ENCODE results near the gene MICOS13.
"Not testable (repeated sequence)": the region's sequence is repeated elsewhere in the genome, so short reads cannot be mapped to it uniquely, and the experiment has no call there.

The MICOS13 gene, protein sequence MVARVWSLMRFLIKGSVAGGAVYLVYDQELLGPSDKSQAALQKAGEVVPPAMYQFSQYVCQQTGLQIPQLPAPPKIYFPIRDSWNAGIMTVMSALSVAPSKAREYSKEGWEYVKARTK

DNA sequence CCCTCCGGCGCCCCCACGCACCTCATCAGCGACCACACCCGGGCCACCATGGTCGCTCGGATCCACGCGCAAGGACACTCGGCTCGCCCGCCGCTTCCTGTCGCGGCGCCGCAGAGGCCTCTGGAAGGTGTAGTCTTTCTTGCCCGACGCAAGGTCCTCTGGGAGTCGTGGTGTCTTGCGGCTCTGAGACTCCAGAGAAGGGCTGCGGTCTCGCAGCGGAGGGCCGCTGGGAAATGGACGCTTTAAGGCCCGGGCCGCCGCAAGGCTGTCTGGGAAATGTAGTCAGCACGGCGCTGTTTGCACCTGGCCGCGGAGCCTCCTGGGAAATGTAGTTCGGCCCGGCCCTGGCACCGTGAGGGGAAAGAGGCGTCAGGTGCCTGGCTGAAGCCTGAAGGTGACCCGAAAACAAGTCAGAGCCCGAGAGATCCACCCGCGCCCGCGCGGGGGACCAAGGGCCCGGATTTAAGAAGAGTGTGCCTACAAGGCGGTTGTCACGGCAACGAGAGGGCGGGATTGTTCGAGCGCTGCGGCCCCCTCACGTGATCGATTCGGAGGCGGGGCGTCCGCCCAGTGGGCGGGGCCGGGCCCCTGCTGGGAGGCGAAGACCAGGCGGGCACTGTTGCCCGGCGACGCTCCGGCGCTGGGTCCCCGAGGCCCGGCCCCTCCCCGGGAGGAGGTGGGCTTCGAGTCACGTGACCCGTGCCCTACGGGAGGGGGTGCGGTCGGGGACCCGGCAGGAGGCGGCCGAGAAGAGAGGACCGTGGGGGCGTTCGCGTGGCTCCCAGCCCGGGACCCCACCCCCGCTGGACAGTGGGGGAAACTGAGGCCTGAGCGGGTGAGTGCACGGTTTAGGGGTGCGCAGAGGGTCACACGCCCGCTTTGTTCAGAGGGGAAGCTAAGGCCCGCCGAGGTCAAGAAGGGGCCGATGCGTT, at the start of gene MICOS13, which contains the start of gene HSD11B1L:
Gene MICOS13, minus strand, starts transcription at position 80 of the 932 bp plus-strand sequence. Its CDS starts 30 bp downstream, at position 50.
Gene HSD11B1L, plus strand, starts transcription at position 591 of the 932 bp plus-strand sequence. CDS start 3,806 bp downstream, outside the sequence.
- DNase-seq: peak; percentile 99

DNA sequence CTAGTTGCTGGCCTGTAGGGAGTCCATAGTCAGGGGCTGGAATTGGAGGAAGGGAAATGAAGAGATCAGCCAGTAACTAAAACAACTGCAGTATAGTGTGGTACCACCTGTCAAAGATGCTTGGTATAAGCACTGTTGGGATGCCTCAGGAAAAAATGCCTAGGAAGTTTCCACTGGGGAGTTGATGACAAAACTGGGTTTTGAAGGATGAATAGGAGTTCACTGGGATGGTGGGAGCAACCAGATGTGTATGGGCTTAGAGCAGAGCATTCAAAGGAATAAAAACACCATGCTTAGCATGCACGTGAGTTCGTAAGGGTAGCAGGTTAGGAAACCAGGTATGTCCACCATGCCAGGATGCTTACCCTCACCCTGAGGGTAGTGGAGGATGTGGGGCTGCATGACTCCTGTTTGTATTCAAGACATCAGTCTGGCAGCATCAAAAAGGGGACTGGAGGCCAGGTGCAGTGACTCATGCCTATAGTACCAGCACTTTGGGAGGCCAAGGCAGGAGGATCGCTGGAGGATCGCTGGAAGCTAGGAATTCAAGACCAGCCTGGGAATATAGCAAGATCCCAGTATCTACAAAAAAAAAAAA, 47.2 kb upstream of the MICOS13 start:
- DNase-seq: no peak

DNA sequence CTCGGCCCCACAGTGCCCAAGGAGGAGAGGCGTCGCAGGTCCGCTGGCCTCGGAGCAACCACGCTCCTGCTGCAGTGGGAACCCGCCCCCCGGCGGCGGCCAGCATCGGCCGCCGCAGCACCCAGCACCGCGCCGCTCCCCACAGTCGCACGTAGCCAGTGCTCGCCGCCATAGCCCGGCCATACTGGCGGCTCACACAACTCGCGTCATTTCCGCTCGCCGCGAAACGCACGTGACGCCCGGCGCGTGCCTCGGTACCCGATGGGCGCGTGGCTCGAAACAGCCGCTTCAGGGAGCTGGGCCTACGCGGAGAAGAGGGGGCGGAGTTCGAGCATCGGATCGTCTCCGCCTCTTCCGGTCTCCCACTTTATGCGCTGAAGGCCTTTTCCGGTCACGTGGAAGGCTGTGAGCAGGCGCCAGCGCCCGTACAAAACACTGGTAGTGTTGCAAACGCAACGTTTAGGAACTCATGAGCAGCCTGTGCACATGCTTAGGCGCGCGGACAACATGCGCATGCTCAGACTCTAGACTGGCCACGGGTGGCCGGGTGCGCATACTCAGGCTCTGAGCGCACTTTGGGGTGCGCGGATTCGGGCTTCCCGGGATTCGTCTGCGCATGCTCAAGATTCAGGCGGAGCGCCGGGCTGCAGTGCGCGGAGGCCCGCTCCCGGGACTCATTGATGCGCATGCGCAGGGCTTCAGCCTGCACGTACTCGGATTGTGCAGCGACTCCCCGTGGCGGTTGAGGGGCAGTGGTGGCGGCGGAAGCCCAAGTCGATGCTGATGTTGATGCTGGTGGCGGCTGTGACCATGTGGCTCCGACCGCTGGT, 39.9 kb upstream of the MICOS13 start, which contains the start of the genes CATSPERD and LONP1:
Gene CATSPERD, plus strand, starts transcription at position 677 of the 830 bp plus-strand sequence. Its CDS starts 101 bp downstream, at position 778.
Gene LONP1, minus strand, starts transcription at position 186 of the 830 bp plus-strand sequence. Its CDS starts 14 bp downstream, at position 172.
- DNase-seq: peak; percentile 99

GRCh38 chr19:5719274-5719960, 39.1 kb upstream of the MICOS13 start:
- DNase-seq: no peak

DNA sequence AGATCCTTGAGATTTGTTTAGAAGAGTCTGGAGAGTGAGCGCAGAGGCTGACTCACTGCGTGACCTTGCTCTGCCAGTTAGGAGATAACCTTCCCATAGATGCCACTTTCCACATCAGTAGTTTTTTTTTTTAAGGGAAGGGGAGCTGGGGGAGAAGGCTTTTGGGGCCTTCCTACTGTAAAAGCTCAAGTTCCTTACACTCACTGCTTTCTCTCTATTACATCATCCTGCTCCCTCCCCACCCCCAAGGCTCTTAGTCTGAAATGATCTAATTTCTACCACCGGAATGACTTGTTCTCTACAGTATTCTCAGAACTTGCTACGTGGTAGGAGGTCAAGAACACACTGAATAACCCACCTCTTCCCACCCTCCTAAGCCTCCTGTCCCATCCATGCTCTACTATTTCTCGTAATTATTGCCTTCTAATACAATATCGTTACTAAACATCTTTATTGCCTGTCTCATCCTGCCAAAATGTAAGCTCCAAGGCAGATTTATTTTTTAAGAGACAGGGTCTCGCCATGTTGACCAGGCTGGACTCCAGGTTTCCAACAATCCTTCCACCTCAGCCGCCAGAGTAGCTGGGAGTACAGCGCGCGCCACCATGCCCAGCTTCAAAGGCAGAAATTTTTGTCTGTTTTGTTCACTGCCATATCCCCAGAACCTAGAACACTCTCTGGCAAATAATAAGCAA, 38.4 kb upstream of the MICOS13 start:
- DNase-seq: no peak

- DNase-seq: no peak
These were observed 37.8 kb upstream of the MICOS13 start for GRCh38 chr19:5718037-5718578.

- DNase-seq: no peak
These were observed 37.1 kb upstream of the MICOS13 start for GRCh38 chr19:5717215-5717935.

GRCh38 chr19:5714816-5715215, 34.5 kb upstream of the MICOS13 start:
- no peak for DNase-seq

GRCh38 chr19:5713228-5713627, 32.9 kb upstream of the MICOS13 start:
- DNase-seq: no peak

DNA sequence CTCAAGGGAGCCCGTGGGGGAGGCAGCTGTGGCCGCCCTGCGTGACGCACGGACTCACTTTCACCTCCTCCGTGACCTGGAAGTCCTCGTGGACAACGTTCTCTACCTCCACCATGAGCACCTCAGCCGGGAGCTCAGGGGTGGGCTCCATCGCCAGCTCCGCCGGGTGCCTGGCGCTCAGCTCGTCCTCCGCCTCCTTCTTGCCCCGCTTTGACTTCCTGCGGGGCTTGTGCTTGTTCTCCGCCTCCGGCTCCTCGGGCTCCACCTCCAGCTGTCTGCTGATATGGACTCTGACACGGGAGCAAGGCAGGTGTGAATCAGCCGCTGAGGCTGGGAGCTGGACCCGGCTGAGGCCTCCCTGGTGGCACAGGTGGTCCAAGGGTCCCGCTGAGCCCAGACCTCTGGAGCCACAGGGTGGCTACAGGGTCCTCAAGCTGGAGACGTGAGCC, 31.4 kb upstream of the MICOS13 start:
- no peak for DNase-seq

GRCh38 chr19:5711025-5711424, 30.7 kb upstream of the MICOS13 start:
- DNase-seq: no peak

DNA sequence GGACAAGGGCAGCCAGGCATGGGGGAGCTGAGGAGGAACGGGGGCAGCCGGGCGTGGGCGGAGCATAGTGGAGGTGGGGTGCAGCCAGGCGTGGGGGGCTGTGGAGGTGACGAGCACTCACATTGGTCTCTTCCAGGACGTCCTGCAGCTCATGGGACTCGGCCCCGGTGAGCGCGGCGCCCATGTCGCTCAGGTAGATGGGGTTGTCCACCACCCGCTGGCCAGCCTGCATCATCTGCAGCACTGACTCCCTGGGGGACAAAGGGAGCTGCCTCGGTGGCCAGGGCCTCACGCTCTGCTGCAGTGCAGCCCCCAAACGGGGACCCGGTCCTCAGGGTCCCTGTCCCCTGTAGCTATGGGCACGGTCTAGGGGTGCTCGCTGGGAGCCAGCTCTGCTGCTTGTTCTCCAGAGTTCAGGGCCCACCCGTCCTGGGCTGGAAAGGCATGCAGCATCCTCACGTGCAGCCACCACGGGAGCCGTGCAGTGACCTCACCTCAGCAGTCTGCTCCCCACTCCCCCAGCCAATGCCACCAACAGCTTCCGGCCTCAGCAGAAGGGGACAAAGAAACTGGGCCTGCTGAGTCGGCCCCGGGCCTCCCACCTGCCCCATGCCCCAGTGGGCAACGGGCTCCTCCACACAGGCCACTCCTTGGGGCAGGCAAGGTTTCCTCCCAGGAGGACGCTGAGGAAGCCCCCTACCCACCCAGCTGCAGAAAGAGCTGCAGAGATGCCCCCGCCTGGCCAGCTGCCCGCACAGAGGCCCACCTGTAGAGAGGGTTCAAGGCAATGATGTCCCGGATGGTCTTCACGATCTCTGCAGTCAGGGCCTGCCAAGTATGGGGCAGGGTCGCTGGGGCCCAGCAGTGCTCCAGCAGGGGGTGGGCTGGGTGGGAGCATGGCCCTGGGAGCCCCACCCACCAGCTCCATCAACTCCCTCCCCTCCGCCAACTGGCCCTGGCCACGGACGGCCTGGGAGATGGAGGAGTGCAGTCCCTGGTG, 27.6 kb upstream of the MICOS13 start:
- no peak for DNase-seq

DNA sequence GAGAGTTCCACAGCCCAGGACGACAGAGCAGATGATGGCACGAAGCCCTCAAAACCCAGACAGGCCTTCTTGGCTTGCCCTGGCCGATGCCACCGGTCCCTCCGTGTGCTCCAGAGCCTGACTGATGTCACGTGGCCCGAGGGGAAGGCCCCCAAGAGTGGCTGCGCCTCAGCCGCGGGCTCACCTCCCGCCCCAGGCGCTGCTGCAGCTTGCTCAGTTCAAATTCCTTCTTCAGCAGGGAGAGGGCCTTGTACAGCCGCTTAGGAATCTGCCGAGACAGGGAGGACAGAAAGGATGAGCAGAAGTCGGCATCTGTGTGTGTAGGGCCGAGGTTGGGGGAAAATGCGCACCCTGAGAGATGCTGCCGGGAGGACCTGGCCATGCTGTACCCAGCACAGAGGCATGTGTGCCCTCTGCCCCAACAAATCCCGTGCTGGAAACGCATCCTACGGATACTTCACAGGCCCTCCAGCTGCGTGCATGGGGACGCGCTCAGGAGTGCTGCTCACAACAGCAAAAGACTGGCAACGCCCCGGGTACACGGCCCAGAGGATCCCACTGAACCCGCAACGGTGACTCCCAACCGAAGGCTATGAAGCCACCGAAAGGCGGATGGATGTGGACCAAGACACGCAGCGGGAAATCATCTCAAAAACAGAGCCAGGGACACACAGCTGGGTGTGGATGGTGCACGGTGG, 26.7 kb upstream of the MICOS13 start:
- no peak for DNase-seq

DNA sequence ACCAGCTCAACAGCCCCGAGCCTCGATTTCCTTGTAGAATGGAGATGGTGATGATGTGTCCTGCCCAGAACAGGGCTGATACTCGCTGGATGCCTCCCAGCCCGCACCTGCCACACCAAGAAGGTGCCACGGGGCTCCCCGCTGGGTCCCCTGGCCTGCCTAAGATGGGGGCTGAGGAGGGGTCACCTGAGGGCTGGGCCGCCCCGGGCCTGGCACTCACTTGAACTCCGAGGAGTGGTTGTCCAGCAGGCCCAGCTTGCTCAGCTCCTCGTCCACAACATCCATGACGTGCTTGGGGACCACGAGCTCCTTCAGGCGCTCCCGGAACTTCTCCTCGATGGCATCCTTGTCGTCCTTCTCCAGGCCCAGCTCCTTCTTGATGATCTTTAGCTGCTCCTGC, 25.2 kb upstream of the MICOS13 start:
- no peak for DNase-seq

- DNase-seq: no peak
These were observed 23.8 kb upstream of the MICOS13 start for GRCh38 chr19:5703819-5704818.

DNA sequence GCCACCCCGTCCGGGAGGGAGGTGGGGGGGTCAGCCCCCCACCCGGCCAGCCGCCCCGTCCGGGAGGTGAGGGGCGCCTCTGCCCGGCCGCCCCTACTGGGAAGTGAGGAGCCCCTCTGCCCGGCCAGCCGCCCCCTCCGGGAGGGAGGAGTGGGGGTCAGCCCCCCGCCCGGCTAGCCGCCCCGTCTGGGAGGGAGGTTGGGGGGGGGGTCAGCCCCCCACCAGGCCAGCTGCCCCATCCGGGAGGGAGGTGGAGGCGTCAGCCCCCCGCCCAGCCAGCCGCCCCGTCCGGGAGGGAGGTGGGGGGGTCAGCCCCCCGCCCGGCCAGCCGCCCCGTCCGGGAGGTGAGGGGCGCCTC, 21.7 kb upstream of the MICOS13 start:
- DNase-seq: not testable (repeated sequence)

Measured in NCI-H510A (cell line).